ENCODE measurements around the gene ARHGEF10L. TPM values are rescaled to one million over a fixed set of nuclear protein-coding genes. Genes with fewer than 3 reads are reported as not detected.
A peak's percentile ranks its signal among the peaks of the same experiment; 100 is the strongest.
"Not testable (repeated sequence)": the region's sequence is repeated elsewhere in the genome, so short reads cannot be mapped to it uniquely, and the experiment has no call there.

Gene ARHGEF10L
- total RNA-seq, 1 donor from 2014 or later: 39.9 TPM

DNA sequence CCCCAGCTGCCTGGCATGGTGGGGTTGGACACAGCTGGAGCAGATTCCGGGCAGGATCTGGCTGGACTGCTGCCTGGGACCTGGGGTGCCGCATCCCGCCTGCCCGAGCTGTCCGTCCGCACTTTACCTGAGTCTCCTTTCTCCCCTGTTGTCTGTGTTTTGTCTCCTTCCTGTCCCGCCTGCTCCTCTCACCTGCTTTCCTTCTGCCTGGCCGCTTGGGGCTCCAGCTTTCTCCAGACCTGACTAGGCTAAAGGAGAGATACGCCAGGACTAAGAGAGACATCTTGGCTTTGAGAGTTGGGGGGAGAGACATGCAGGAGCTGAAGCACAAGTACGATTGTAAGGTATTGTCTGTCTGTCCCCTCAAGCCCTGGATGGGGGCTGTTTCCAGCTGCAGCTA, 73.3 kb downstream of the ARHGEF10L start:
- DNase-seq: no peak

DNA sequence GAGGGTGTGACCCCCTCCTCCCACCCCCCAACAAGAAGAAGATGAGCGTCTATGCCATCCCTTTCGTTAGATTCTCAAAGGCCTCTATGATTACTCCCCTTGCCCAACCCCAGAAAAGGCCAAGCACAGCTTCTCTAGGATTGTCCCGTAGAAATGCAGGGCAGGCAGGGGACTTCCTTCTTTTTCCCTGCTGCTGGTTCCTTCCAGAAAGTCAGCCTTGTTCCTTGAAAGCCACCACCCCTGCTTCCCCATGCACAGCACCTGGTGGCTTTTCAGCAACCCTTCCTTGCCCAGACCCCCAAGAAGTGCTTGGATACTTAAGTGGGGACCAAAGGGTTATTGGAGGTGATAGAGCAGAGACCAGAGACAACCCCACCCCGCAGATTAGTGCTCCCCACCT, 75.1 kb downstream of the ARHGEF10L start:
- DNase-seq: no peak

DNA sequence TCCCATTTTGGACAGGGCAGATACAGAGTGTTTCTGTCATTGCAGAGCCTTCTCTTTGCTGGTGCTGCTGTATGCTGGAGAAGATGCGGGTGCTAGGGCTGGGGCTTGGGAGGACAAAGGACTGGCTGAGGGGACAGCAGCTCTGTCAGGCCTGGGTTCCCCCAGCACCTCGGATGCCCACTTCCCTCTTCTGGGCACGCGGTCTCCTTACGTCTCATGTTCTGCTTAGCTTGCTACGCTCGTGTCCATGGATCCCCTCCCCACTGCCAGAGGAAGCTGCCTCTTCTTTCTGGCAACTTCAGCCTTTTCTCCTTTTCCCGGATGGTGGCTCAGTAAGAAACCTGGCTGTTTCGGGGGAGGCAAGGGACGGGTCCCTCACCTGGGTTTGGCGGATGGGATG, 75.7 kb downstream of the ARHGEF10L start:
- no peak for DNase-seq

DNA sequence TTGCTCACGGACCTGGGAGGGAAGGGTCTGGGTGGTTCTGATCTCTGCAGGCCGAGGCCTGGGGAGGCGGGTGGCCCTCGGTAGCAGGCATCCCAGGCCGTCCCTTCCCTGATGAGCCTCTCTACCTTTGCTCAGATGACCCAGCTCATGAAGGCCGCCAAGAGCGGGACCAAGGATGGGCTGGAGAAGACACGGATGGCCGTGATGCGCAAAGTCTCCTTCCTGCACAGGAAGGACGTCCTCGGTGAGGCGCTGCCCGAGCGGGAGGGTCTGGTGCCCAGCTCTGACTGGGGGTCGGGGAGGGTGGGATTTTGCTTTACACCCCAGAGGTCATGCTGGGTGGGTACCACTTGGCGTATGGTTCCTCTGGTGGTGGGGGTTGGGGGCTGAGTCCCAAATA, 76.5 kb downstream of the ARHGEF10L start:
- no peak for DNase-seq

DNA sequence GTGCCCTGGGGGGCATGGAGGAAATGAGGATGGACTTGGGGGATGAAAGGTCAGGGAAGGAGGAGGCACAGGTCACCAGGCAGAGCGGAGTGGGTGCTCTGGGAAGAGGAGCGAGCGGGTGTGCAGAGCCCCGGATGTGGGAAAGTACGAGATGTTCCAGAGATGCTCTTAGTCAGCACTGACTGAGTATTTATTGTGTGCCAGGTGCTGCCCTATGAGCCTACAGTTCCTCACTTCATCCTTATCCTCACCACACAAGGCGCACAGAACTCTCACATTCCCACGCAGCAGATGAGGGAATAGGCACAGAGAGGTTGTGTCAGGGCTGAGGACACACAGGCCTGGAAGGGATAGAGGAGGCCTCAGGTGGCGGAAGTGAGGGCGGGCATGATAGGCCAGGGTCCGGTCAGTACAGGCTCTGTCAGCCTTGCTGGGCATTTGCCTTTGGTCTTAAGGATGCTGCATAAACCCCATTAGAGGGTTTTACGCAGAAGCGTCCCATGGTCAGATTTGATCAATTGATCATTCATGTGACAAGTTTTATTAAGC, 77.3 kb downstream of the ARHGEF10L start:
- no peak for DNase-seq

DNA sequence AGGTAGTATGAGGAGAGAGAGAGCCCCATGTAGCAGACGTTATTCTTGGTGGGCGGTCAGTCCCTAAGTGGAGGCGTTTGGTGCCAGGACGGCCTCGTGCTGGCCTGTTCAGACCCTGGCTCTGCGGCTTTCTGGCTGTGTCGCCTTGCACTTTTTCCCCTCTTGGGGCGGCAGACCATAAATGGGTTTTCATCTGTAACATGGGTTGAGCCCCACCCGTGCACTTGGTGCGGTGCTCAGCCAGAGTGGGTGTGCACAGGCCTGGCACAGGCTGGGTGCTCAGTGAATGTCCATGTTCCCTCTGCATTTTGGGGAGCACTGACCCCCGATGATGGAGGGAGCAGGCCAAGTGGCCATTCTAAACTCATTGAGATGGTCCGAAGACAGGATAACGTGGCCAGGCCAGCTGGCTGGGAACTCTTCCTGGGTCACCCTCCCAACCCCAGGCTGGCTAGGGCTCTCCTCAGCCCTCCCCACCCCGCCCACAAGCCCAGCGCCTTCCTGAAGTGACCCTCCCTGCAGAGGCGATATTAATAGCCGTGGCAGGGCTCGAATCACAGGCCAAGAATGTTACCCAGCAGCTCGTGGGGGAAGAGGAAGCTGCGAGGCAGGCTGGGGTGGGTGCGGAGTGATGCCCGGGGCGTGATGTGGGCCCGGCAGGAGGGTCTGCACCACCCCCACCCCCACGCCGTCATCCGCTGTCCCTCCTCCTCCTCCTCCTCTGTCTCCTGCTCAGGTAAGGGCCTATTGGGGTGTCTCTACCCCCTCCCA, 78.5 kb downstream of the ARHGEF10L start:
- peak; percentile 76 for DNase-seq

DNA sequence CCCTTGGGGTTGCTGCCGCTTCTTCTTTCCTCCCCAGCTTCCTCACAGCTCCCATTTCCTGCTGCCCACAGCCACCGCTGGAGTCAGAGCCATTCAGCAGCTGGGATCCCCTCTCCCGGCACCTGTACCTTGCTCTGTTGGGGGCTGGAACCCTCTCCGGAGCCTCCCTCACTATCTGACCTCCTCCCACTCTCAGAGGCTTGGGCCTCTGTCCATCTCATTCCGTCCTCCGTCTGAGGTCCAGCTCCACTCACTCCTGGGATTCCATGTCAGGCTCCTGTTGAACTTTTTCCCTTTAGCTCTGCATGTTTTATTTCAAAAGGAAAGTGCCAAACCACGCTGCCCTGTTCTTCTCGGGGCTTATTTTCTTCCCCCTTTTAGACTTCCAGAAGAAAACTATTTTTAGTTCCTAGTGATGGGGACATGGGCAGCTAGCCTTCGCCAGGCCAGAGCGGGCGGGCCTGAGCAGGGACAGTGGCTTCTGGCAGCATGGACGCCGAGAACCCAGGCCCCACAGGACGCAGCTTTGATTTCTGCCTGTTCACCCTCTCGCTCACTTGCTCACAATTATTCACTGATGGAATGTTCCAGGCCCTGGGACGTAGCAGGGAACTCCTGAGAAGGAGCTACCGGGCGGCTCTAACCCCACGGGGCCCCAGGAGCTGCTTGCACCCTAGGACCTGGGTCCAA, 79.2 kb downstream of the ARHGEF10L start:
- no peak for DNase-seq

DNA sequence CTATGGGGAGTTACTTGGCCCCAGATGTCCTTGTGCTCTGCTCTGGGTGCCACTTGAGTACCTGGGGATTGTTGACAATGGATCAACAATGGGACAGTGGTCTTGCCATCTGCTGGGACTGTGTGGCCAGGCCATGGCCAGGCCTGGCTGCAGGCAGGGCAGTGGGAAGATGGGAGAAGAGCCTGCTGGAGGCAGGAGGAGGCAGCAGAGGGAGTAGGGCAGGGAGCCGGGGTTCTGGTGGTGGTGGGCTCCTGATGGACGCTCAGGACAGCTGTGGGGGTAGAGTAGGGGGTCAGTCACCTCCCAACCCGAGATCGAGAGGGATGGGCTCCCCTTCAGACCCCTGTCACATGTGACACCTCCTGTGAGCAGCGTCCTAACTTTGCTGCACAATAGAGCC, 81.0 kb downstream of the ARHGEF10L start:
- DNase-seq: no peak

DNA sequence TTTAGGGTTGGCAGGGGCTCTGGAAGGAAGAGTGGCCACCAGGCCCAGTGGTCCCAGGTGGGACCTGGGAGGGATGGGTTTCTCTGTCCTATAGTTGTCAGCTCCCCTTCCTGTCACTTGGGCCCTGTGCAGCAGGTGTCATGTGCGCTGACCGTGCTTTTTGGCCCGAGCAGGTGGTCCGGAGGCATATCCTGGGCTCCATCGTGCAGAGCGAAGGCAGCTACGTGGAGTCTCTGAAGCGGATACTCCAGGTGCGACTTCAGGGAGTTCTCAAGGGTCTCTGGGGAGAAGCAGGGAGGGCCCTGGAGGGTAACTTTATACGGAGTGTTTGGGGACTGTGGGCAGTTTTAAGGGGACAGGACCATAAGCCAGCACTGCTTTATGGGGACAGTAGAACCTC, 82.2 kb downstream of the ARHGEF10L start:
- DNase-seq: no peak

DNA sequence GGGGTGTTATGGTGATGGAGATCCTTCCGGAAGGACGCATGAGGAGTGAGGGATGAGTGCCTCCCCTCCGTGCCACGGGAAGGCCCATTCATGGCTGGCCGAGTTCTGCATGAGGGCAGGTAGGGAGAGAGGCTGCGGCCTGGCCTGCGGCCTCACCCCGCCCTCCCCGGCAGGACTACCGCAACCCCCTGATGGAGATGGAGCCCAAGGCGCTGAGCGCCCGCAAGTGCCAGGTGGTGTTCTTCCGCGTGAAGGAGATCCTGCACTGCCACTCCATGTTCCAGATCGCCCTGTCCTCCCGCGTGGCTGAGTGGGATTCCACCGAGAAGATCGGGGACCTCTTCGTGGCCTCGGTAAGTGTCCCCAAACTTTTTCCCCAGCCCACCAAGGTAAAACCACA, 83.3 kb downstream of the ARHGEF10L start:
- DNase-seq: no peak

DNA sequence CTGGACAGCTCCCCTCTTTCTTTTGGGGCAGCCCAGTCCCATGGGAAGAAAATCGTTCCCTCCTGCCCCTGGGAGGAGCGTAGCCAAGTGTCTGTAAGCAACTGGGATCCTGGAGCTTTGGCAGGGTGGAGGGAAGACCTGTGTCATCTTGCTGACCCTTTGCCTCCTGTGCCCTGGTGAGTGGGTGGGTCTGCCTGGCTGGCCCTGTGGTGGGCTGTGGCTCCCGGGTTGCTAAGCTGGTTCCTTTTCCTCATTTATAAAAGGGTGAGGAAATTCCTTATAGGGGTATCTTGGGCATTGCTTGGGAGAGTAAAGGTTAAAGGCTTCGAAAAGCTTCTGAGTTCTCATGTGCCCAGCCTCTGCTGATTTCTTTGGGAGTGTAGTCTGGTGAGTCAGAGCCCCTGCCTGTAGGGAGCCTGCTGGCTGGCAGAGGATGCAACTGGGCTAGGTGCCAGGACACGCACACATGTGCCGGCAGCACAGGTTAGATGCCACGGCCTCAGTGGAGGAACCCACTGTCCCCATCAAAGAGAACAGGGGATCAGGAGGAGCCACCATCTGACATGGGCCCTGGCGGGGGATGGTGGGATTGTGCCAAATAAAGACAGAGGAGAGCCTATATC, 85.2 kb downstream of the ARHGEF10L start:
- DNase-seq: no peak

DNA sequence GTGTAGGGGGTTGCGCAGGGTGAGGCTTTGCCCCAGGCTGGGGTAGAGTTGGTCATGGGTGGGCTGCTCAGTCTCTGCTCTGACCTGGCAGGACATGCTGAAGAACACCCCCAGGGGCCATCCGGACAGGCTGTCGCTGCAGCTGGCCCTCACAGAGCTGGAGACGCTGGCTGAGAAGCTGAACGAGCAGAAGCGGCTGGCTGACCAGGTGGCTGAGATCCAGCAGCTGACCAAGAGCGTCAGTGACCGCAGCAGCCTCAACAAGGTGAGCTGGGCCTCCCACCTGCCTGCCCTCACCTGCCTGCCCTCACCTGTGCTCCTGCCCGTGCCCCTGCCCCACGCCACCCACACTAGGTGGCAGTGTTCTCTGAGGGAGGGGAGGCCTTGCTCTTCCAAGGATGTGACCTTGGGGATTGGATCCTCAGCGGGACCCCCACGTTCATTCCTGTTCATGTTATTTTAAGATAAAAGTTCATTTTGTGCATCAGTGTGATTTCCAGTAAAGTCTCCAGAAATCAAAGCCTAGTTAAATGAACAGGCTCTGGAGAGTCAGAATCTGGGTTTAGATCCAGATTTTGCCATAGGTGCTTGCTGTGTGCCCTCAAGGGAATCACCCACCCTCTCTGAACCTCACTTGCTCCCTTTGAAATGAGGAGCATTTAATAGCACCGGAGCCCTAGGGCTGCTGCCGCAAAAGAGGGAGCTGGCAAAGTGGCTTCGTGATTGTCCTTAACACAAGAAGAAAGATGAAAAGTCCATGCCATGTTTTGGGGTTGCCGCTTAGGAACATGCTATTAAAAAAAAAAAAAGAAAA, 87.9 kb downstream of the ARHGEF10L start:
- DNase-seq: no peak

DNA sequence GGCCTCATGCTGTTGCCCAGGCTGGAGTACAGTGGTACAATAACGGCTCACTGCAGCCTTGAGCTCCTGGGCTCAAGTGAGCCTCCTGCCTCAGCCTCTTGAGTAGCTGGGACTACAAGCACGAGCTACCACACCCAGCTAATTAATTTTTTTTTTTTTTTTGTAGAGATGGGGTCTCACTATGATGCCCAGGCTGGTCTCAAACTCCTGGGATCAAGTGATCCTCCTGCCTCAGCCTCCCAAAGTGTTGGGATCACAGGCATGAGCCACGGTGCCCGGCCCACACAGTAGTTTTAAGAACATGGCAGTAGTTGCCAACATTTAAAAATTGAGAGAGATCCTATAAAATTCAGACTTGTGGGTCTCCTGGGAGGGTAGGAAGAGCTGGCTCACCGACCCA, 89.5 kb downstream of the ARHGEF10L start:
- not testable (repeated sequence) for DNase-seq

DNA sequence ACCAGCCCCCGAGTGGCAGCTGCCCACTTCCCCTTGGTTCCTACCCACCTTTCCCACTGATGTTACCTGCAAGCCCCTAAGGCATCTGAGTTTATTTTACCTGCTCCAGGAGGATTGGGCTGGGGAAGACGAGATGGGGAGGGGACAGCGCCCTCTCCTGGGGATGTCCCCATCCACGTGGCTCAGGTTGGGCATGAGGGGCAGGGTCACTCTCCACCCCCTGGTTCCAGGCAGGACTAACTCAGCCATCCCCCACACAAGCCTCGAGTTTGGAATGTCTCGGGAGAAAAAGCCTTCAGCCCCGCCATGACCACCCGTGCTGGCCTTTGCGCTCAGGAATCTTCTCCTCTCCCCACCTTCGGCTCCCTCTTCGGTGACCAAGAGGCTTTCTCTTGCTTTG, 90.0 kb downstream of the ARHGEF10L start:
- DNase-seq: no peak

DNA sequence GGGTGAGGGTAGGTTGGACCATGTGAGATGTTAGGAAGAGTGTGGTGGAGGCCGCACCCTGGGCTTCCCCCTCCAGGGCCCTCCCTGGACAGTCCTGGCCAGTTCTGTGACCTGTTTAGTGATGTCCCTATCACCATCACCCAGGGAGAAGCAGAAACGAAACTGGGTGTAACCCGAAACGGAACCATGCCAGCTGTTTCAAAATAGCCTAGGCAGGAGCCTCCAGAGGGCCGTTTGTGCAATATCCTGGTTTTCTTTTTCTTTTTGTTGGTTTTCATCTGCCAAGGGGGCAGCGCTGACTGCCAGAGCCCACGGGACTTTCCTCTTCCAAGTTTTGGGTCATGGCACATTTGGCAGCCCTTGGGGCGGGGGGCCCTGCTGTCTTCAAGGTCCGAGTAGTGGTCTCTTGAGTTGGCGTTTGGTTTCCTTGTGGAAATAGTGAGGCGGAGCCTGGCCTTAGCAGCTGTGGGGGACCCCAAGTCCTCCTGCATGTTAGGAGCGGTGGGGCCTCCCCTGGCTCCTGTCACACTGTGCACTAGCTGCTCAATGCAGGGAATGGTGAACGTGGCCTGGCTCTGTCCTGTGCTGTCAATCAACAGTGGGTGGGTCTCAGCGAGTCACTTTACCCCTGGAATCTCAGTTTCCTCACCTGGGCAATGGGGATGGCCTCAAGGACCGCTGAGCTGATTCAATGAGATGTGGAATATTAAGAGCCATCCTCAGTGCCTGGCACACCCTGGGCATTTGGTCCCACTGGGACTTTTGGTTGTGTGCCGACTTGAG, 90.7 kb downstream of the ARHGEF10L start:
- peak; percentile 53 for DNase-seq

DNA sequence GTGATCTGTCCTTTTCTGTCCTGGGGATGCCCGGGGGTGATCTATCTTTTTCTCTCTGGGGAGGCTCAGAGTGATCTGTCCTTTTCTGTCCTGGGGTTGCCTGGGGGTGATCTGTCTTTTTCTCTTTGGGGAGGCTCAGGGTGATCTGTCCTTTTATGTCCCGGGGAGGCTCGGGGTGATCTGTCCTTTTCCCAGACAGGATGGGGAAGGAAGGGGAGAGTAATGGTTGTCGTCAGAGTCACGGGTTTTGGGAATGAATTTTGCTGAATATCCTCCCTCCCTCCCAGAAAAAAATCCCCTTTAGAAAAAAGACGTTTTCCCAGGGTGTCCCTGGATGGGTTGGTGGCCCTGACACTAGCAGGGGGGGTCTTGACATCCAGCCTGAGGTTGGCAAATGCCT, 91.5 kb downstream of the ARHGEF10L start:
- no peak for DNase-seq

DNA sequence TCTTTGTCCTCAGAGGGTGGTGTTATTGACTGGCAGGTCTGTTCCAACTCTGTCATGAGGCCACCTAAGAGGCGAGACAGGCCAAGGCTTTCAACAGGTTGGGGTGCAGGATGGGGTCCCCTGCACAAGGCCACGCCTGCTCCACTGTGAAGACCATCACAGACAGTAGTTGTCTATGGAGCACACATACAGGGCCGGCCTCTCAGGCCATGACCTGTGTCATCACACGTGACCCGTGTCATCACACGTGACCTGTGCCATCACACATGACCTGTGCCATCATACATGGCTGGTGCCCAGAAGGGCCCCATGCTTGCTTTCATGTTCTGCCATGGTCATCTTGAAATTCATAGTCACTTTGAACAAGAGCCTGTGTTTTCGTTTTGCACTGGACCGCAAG, 91.9 kb downstream of the ARHGEF10L start:
- no peak for DNase-seq

DNA sequence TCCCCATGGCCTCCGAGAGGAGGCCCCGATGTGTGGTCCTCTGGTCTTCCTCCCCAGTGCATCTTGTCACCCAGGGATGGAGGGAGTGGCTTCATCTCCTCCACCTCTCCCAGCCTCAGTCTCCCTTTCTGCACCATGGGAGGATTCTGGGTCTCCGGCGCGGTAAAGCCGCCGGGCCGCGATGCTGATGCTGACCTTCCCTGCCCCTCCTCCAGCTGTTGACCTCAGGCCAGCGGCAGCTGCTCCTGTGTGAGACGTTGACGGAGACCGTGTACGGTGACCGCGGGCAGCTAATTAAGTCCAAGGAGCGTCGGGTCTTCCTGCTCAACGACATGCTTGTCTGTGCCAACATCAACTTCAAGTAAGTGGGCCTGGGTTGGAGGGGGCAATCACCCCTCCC, 92.6 kb downstream of the ARHGEF10L start:
- DNase-seq: no peak

DNA sequence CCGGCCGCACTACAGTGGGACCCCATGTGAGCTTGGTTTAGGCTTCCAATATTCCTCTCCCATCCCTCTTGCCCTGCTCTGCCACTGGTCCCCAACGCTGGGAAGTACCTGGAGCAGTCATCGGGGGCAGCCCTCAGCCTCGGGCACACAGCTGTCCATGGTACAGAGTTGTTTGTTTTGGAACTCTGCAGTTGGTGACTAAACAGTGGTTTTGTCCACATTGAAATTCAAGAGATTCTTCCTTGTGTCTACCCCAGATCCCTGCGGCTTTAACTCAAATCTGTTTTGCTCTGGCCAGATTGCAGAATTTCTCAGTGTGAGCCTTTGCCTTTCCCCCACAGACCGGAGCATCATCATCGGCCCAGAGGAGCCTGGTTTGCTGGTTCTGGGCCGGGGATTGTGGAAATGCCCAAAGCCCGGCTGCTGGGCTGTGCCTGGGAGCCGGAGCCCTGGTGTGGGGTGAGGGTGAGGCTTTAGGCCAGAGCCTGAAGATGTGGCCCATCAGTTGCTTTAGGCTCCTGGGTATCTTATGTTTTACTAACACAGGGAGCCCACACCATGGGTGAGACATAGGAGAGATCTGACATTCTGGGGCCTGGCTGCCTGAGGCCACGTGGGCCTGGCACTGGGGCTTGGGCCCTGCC, 93.2 kb downstream of the ARHGEF10L start:
- no peak for DNase-seq

DNA sequence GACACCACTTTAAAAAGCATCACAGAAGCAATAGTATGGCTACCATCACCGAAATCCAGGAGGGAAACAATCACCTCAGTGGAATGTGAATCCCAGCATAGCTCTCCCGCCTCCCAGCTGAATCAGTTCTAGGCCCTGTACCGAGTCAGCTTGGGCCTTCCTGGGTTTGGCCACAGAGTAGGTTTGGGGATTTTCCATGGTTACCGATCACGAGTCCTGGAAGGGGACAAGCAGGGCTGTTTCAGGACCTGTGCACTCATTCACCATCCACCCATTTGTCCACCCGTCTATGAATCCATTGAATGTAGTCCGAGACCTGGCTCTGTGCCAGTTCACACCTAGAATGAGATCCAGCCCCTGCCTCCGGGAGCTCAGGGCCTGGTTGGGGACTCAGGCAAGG, 94.2 kb downstream of the ARHGEF10L start:
- DNase-seq: no peak

DNA sequence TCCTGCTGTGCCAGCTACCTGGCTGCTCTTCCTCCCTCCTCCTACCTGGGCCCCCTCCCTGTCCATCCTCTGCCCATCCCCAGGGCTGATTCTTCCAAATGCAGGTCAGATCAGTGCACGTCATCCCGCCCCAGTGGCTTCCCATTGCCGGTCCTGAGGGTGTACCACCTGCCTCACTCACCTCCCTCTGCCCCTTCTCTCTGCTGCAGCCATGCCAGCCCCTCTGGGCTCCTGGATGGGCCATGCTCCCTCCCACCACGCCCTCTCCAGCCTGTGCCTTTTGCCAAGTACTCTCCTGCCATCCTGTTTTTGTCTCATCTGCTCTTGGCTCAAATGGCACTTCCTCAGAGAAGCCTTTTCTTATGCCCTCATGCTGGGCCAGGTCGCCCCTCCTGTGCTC, 95.8 kb downstream of the ARHGEF10L start:
- no peak for DNase-seq
